Peyer's patch (tissue), 4 donors: ENCODE results near the gene AP5B1.

Source experiments
- CTCF ChIP-seq, 6 experiments: fragments of 450-650 bp in 4 of 6; fragments of 200-600 bp in 2 of 6; sonication (generic) in 1 of 6; IDR thresholded peaks; one replicate each; pipeline ENCODE4 v1.5.1; 2017 to 2019; ENCODE audit warnings: antibody characterized with exemption in 6 of 6, mild to moderate bottlenecking in 3 of 6, moderate library complexity in 1 of 6
- POLR2A ChIP-seq, 2 donors: fragments of 450-650 bp; IDR thresholded peaks; one replicate each; pipeline ENCODE4 v1.5.1; 2017; ENCODE audit warnings: antibody characterized with exemption in 2 of 2, mild to moderate bottlenecking in 2 of 2, moderate library complexity in 2 of 2

- TF ChIP-seq CTCF (IDR thresholded peaks at IDR 0.05) (no peak), POLR2A (IDR thresholded peaks at IDR 0.05) (no peak)
Measured at GRCh38 chr11:65798882-65799281, 18.1 kb upstream of the AP5B1 start.
